ENCODE results near the gene GAREM2.

Gene GAREM2

DNA sequence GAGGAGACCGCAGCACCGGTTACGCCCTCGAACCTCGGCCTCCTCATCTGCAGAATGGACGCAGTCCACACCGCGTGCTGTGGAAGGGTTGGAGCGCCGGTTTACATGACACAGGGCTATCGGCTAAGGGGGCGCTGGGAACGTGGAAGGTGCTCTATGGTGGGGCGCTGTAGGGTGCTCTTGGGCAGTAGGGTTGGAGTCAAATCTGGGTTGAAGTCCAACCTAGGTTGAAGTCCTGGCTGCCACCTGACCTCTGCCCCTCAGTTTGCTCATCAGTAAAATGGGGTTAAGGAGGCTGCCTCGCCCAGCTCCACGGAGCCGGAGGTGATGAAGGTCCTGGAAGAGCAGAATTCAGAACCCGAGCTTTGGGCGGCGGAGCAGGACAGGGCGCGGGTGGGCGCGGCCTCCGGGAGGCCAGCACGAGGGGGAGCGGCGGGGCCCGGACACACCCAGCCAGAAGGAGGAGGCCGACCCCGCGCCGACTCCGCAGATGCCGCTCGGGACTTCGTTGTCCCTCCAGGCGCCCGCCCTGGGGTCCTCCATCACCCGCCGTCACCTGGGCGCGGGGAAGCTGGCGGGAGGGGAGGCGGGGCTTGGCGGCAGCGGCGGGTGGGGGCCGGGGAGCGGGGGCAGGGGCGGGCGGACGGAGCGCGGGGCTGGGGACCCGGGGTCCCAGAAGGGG lies 558 bp upstream of the GAREM2 start:
- H3K9me3 ChIP-seq (ENCODE audit: insufficient read depth, low read depth, low read length): no peaks in the 10 kb centered on the region
- no peak overlapping the region for H3K9ac ChIP-seq (ENCODE audit: low read depth, low read length)
- peaks cover 10% of the 10 kb centered on the region; the same call in 1 of the 2 replicates for H3K4me1 ChIP-seq (ENCODE audit: insufficient read depth, low read length)

DNA sequence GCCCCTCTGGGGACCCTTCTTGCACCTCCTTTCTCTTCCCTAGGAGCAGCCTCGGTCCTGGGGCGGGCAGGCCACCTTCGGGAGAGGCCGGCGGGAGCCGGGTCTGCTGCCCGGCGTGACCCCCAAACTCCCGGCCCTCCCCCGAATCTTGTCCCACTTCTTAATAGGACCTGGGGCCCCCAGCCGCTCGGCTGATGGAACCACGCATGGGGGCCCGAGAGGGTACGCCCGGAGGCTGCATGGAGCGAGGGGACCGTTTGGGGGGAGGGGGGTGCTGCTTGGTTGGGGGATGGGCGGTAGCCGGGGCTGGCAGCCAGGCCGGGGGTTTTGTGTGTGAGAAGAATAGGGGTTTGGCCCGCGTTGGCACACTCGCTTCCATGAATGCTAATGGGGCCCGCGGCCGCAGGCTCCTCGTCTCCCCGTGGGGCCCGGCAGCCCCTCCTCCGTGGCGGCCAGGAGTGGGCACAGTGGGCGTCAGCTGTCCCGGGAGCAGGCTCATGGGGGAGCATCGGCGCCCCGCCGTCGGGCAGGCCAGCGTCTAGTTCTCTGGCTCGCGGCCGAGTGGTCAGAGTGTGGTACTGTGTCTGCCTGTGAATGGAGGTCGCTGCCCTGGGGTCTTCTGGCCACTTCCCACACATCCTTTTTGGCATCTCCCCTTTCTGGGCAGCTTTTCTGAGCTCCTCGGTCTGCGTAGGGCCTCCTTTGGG lies 1.0 kb downstream of the GAREM2 start:
- no peak overlapping the region for H3K27ac ChIP-seq (ENCODE audit: low read length)
- peaks cover 10% of the 10 kb centered on the region; the same call in 1 of the 2 replicates for H3K4me1 ChIP-seq (ENCODE audit: insufficient read depth, low read length)
- H3K4me3 ChIP-seq (ENCODE audit: low read length): peak overlapping the region; percentile 72
- H3K36me3 ChIP-seq (ENCODE audit: insufficient read depth, low read depth, low read length): peaks cover 9% of the 10 kb centered on the region; the same call in 1 of the 2 replicates
- peaks cover 23% of the 10 kb centered on the region for H3K27me3 ChIP-seq (ENCODE audit: insufficient read depth, low read length)
- peak overlapping the region; percentile 58; the same call in 1 of the 2 replicates for H3K9ac ChIP-seq (ENCODE audit: low read depth, low read length)
- H3K9me3 ChIP-seq (ENCODE audit: insufficient read depth, low read depth, low read length): no peaks in the 10 kb centered on the region

More for the DNA sequence above, 558 bp upstream of the GAREM2 start:
- Histone ChIP-seq H3K27ac (ENCODE audit: low read length) (no peak overlapping the region), H3K36me3 (ENCODE audit: insufficient read depth, low read depth, low read length) (peaks cover 7% of the 10 kb centered on the region; the same call in 1 of the 2 replicates), H3K27me3 (ENCODE audit: insufficient read depth, low read length) (peaks cover 23% of the 10 kb centered on the region), H3K4me3 (ENCODE audit: low read length) (peak overlapping the region; percentile 56; the same call in 1 of the 2 replicates)

DNA sequence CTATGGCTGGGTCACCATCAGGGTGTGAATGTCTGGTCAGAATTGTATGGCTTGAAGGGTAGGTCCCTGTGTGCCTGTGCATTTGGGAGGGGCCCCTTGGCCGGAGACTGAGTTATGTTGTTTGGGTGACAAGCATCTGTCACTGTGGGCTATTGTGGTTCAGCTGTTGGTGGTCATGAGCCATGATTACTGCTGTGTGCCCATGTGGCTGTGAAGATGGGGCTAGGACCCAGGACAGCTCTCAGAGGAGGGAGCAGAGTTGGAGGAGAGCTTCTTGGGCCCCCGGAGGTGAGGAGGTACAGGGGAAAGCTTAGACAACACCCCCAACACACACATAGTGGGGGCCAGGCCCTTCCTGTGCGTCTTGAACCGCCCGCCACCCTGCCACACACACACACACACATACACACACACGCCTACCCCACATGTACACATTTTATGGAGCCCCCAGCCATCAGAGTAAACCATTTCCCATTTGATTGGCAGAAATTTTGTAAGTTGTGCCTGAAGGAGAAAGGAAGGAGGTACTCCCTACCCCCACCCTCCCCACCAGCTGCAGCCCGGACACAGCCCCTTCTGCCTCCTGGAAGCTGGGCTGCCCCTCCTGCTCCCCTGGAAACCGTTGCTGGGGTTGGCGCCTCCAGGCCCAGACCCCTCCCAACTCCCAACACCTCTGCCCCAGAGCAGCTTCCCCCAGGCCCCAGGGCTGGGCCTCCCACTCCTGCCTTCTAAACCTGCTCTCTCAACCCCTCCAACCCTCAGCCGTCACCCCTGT lies 2.0 kb downstream of the GAREM2 start:
- Histone ChIP-seq H3K9ac (ENCODE audit: low read depth, low read length) (peak overlapping the region; percentile 32; the same call in 1 of the 2 replicates), H3K4me3 (ENCODE audit: low read length) (peak overlapping the region; percentile 72), H3K27me3 (ENCODE audit: insufficient read depth, low read length) (peaks cover 23% of the 10 kb centered on the region), H3K36me3 (ENCODE audit: insufficient read depth, low read depth, low read length) (peaks cover 9% of the 10 kb centered on the region; the same call in 1 of the 2 replicates), H3K27ac (ENCODE audit: low read length) (no peak overlapping the region), H3K4me1 (ENCODE audit: insufficient read depth, low read length) (peaks cover 14% of the 10 kb centered on the region; the same call in 1 of the 2 replicates), H3K9me3 (ENCODE audit: insufficient read depth, low read depth, low read length) (no peaks in the 10 kb centered on the region)

DNA sequence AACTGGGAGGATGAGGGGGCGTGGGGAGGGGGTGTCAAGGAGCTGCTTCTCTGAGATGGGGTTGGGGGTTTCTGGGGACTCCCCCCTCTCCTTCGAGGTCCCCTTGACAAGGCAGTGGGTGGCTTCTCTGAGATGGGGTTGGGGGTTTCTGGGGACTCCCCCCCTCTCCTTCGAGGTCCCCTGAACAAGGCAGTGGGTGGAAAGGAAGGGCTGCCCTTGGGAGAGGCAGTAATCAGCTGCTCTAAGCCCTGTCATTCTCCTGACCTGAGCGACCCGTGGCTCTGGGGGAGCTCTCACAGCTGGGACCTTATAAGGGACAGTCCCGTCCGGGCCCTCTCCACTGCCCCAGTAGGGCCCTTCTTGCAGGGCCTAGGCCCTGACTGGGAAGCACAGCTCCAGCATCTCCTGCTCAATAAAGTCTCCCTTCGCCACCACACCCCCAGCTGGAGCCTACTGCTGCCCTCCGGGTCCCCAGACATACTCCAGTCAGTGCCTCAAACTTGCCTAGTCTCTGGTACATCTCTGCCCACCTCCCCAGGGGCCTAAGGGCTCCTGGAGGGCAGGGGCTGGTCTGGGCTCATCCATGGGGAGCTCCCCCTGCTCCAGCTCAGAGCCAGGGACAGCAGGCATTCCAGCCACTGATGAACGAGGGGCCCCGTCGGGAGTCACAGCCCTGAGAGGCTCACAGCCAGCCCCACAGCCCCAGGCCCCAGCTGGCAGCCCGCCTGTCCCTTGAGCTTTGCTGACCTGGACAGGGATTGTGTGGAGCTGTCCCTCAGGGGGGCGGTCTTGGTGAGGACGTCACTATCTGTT lies 2.8 kb downstream of the GAREM2 start:
- Histone ChIP-seq H3K27me3 (ENCODE audit: insufficient read depth, low read length) (peaks cover 28% of the 10 kb centered on the region), H3K9me3 (ENCODE audit: insufficient read depth, low read depth, low read length) (no peaks in the 10 kb centered on the region), H3K36me3 (ENCODE audit: insufficient read depth, low read depth, low read length) (peaks cover 9% of the 10 kb centered on the region; the same call in 1 of the 2 replicates), H3K27ac (ENCODE audit: low read length) (no peak overlapping the region), H3K4me3 (ENCODE audit: low read length) (no peak overlapping the region), H3K4me1 (ENCODE audit: insufficient read depth, low read length) (peaks cover 18% of the 10 kb centered on the region), H3K9ac (ENCODE audit: low read depth, low read length) (no peak overlapping the region)

DNA sequence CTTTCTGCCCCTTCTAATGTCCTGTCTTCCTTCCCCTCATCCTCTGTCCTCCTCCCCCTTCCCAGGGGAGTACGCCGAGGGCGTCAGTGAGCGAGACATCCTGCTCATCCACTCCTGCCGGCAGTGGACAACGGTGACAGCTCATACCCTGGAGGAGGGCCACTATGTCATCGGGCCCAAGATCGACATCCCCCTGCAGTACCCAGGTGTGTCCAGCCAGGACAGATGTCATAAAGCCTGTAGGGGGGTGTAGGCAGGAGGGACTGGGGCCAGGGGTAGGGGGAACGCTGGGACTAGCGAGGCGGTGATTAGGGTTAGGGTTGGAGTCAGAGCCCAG lies 3.4 kb downstream of the GAREM2 start:
- H3K9ac ChIP-seq (ENCODE audit: low read depth, low read length): no peak overlapping the region

DNA sequence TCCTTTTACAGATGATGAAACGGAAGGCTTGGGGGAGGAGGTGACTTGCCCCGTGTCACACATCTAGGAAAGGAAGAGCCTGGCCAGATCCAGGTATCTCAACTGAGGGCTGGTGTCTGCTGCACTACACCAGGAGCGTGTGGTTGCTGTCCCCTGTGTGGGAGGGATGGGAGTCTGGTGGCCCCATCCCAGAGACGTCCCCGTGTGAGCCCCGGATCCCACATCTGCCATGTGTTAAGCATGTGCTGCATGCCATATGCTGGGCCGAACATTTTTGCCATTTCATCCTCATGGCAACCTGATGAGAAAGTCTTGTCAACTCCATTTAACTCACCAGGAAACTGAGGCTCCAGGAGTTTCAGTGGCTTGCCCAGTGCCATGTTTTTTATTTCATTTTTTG lies 4.2 kb downstream of the GAREM2 start:
- H3K36me3 ChIP-seq (ENCODE audit: insufficient read depth, low read depth, low read length): peaks cover 9% of the 10 kb centered on the region; the same call in 1 of the 2 replicates
- H3K4me3 ChIP-seq (ENCODE audit: low read length): no peak overlapping the region
- H3K9ac ChIP-seq (ENCODE audit: low read depth, low read length): no peak overlapping the region
- H3K27me3 ChIP-seq (ENCODE audit: insufficient read depth, low read length): peaks cover 27% of the 10 kb centered on the region
- no peaks in the 10 kb centered on the region for H3K9me3 ChIP-seq (ENCODE audit: insufficient read depth, low read depth, low read length)
- peaks cover 18% of the 10 kb centered on the region for H3K4me1 ChIP-seq (ENCODE audit: insufficient read depth, low read length)
- no peak overlapping the region for H3K27ac ChIP-seq (ENCODE audit: low read length)

More for the DNA sequence above, 3.4 kb downstream of the GAREM2 start:
- H3K27ac ChIP-seq (ENCODE audit: low read length): no peak overlapping the region
- peaks cover 28% of the 10 kb centered on the region for H3K27me3 ChIP-seq (ENCODE audit: insufficient read depth, low read length)
- no peaks in the 10 kb centered on the region for H3K9me3 ChIP-seq (ENCODE audit: insufficient read depth, low read depth, low read length)
- peaks cover 9% of the 10 kb centered on the region; the same call in 1 of the 2 replicates for H3K36me3 ChIP-seq (ENCODE audit: insufficient read depth, low read depth, low read length)
- H3K4me3 ChIP-seq (ENCODE audit: low read length): no peak overlapping the region
- peaks cover 18% of the 10 kb centered on the region for H3K4me1 ChIP-seq (ENCODE audit: insufficient read depth, low read length)

DNA sequence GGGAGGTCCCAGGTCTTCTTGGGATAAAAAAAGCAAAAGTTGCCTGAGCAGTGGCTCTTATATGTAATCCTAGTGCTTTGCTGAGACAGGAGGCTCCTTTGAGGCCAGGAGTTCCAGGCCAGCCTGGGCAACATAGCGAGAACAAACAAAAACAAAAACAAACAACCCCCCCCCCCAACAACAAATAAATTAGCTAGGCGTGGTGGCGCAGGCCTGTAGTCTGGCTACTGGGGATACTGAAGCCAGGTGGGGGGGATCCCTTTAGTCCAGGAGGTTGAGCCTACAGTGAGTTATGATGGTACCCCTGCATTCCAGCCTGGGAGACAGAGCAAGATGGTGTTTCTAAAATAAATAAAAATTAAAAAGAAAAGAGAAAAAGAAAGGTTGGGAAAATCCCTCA lies 5.4 kb downstream of the GAREM2 start:
- H3K4me3 ChIP-seq (ENCODE audit: low read length): peak overlapping the region; percentile 74; the same call in 1 of the 2 replicates

DNA sequence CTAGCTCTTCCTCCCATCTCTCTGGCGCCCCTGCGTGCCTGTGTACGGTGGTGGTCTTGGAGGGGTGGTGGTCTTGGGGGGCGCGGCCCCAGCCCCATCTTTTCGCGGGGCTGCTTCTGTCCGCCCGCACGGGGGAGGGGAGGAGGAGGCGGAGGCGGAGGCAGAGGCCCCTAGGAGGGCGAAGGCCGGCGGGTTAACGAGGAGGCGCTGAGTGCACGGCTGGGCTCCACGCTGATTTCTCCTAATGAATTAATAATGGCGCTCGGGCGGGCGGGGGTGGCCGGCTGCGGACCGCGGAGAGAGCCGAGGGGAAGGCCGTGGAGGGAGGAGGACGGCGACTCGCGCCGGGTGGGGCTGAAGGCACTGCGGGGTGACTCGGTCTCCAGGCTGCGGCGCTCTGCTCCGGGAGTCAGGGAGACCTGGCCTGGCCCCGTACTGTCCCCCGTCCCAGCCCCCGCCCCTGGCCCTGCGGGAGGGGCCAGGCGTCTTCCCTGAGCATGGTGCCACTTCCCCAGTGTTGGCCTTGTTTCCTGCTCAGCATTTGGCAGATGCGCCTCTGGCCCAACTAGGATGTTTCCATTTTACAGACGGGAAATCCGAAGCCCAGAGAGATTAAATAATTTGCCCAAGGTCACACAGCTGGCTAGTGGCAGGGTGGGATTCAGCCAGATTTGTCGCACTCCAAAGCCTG lies 6.0 kb downstream of the GAREM2 start:
- Histone ChIP-seq H3K4me3 (ENCODE audit: low read length) (peak overlapping the region; percentile 74; the same call in 1 of the 2 replicates), H3K27ac (ENCODE audit: low read length) (peak overlapping the region; percentile 84), H3K36me3 (ENCODE audit: insufficient read depth, low read depth, low read length) (peaks cover 13% of the 10 kb centered on the region; the same call in 1 of the 2 replicates), H3K9ac (ENCODE audit: low read depth, low read length) (peak overlapping the region; percentile 84; the same call in 1 of the 2 replicates), H3K4me1 (ENCODE audit: insufficient read depth, low read length) (peaks cover 18% of the 10 kb centered on the region), H3K9me3 (ENCODE audit: insufficient read depth, low read depth, low read length) (no peaks in the 10 kb centered on the region), H3K27me3 (ENCODE audit: insufficient read depth, low read length) (peaks cover 38% of the 10 kb centered on the region)

More for the DNA sequence above, 5.4 kb downstream of the GAREM2 start:
- peaks cover 13% of the 10 kb centered on the region; the same call in 1 of the 2 replicates for H3K36me3 ChIP-seq (ENCODE audit: insufficient read depth, low read depth, low read length)
- H3K9me3 ChIP-seq (ENCODE audit: insufficient read depth, low read depth, low read length): no peaks in the 10 kb centered on the region
- H3K9ac ChIP-seq (ENCODE audit: low read depth, low read length): no peak overlapping the region
- H3K27ac ChIP-seq (ENCODE audit: low read length): no peak overlapping the region
- peaks cover 18% of the 10 kb centered on the region for H3K4me1 ChIP-seq (ENCODE audit: insufficient read depth, low read length)
- H3K27me3 ChIP-seq (ENCODE audit: insufficient read depth, low read length): peaks cover 36% of the 10 kb centered on the region

DNA sequence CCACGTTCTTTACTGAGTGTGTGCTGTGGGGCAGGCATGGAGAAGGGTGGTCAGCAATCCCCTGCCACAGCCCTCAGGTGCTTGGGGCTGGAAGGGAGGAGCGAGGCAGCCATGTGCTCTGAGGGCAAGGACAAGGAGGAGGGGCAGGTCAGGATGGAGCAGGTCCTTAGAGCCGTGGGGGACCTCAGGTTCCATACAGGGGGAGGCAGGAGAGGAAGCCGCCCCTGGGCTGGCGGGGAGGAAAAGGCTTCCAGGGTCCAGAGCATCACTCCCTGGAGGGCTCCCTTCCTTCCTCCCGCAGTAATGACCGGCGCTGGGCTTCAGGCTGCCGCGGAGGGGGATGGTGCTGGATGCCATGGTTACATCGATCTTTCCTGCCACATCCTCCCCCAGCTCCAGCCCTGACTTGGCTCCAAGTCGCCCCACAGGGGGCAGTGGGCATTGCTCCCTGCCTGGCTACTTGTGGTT lies 6.6 kb downstream of the GAREM2 start:
- peak overlapping the region; percentile 74; the same call in 1 of the 2 replicates for H3K4me3 ChIP-seq (ENCODE audit: low read length)
- H3K27me3 ChIP-seq (ENCODE audit: insufficient read depth, low read length): peaks cover 35% of the 10 kb centered on the region
- peak overlapping the region; percentile 84 for H3K27ac ChIP-seq (ENCODE audit: low read length)
- peaks cover 15% of the 10 kb centered on the region for H3K4me1 ChIP-seq (ENCODE audit: insufficient read depth, low read length)
- peaks cover 13% of the 10 kb centered on the region; the same call in 1 of the 2 replicates for H3K36me3 ChIP-seq (ENCODE audit: insufficient read depth, low read depth, low read length)
- H3K9me3 ChIP-seq (ENCODE audit: insufficient read depth, low read depth, low read length): no peaks in the 10 kb centered on the region
- H3K9ac ChIP-seq (ENCODE audit: low read depth, low read length): peak overlapping the region; percentile 84; the same call in 1 of the 2 replicates

DNA sequence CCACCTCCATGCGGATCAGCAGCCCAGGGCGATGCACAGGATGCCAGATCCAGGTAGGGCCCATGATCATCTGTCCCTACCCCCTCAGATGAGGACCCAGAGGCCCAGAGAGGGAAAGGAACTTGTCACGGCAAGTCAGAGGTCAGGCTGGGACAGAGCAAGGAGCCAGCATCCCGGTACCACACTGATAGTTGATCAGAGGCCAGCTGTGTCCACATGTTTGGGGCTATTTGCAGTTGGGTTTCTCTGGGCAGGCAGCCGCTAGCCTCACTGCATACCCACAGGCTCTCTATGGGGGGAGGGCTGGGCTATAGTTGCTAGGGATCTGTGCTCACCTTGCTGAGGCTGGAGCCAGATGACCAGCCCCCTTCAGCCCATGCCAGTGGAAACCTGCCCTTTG lies 9.6 kb downstream of the GAREM2 start:
- H3K4me1 ChIP-seq (ENCODE audit: insufficient read depth, low read length): peaks cover 9% of the 10 kb centered on the region
- no peaks in the 10 kb centered on the region for H3K9me3 ChIP-seq (ENCODE audit: insufficient read depth, low read depth, low read length)
- no peak overlapping the region for H3K9ac ChIP-seq (ENCODE audit: low read depth, low read length)
- no peak overlapping the region for H3K4me3 ChIP-seq (ENCODE audit: low read length)
- no peak overlapping the region for H3K27ac ChIP-seq (ENCODE audit: low read length)
- H3K27me3 ChIP-seq (ENCODE audit: insufficient read depth, low read length): peaks cover 42% of the 10 kb centered on the region
- H3K36me3 ChIP-seq (ENCODE audit: insufficient read depth, low read depth, low read length): peaks cover 6% of the 10 kb centered on the region; the same call in 1 of the 2 replicates

Measured in iPS-20b (cell line).